ENCODE measurements around the gene KDM1A. TPM values are rescaled to one million over a fixed set of nuclear protein-coding genes. Genes with fewer than 3 reads are reported as not detected.
"Not testable (repeated sequence)": the region's sequence is repeated elsewhere in the genome, so short reads cannot be mapped to it uniquely, and the experiment has no call there.

KDM1A gene
- total and polyA plus RNA-seq, 2 donors (not counting 1 experiment from before 2014, with no cell fraction given) = 30.2 to 47.4 TPM

GRCh38 chr1:22995774-22996173 is 23.5 kb upstream of the KDM1A start:
- ChIA-PET CTCF (no interaction called here), POLR2A (no interaction called here)
- H3K9me3 Mint-ChIP-seq (ENCODE audit: insufficient read depth) = no peaks in the 10 kb centered on the region
- no peak overlapping the region for H3K4me2 ChIP-seq (replicated peaks; ENCODE audit: low read depth, low read length, poor library complexity, severe bottlenecking)
- no peak overlapping the region for H3K27ac Mint-ChIP-seq
- peaks cover 2 to 12% (median 6%) of the 10 kb centered on the region in 3 donors for H3K9me3 ChIP-seq (ENCODE audit: control extremely low read depth in 1 of 3, control insufficient read depth in 2 of 3, insufficient read depth in 1 of 3, low read length in 2 of 3)
- H3K36me3 ChIP-seq (replicated peaks in 1 of 2; ENCODE audit: control extremely low read depth in 1 of 2, control insufficient read depth in 1 of 2, extremely low read depth in 1 of 2, insufficient read depth in 2 of 2, low read length in 1 of 2) = no peaks in the 10 kb centered on the region
- ATAC-seq (ENCODE audit: low read depth) (no peak), DNase-seq (no peak)
- no peak overlapping the region for H3K4me3 ChIP-seq (ENCODE audit: control extremely low read depth in 1 of 5, extremely low read depth in 1 of 5, insufficient read depth in 1 of 5, low read depth in 2 of 5, low read length in 4 of 5)
- intact Hi-C loops (cut with micrococcal nuclease) = no loop called here
- no peaks in the 10 kb centered on the region for H3K4me1 ChIP-seq (ENCODE audit: control insufficient read depth in 2 of 2, insufficient read depth in 2 of 2, low read length in 2 of 2)
- no peaks in the 10 kb centered on the region for H3K4me1 Mint-ChIP-seq
- H3K27me3 Mint-ChIP-seq = peaks cover 7% of the 10 kb centered on the region
- H3K9ac ChIP-seq (ENCODE audit: low read length) = no peak overlapping the region
- H3K79me2 ChIP-seq (ENCODE audit: control insufficient read depth, insufficient read depth, low read length) = no peaks in the 10 kb centered on the region
- no peak overlapping the region for H3K27ac ChIP-seq (ENCODE audit: low read length in 2 of 2)
- H2AFZ ChIP-seq (ENCODE audit: insufficient read depth, low read depth, low read length, poor library complexity, severe bottlenecking) = no peak overlapping the region
- TF ChIP-seq CTCF (IDR thresholded peaks at IDR 0.05) (no peak), EZH2 (IDR thresholded peaks at IDR 0.05; ENCODE audit: borderline replicate concordance, insufficient read depth, low read depth, low read length, poor library complexity, severe bottlenecking) (no peak)
- H4K20me1 ChIP-seq (ENCODE audit: control insufficient read depth, insufficient read depth, low read length, poor library complexity, severe bottlenecking) = no peaks in the 10 kb centered on the region
- H3K4me3 Mint-ChIP-seq = no peak overlapping the region
- peaks cover 0 to 3% (median 1%) of the 10 kb centered on the region in 4 experiments for H3K27me3 ChIP-seq (replicated peaks in 1 of 4; ENCODE audit: control extremely low read depth in 1 of 4, control insufficient read depth in 3 of 4, insufficient read depth in 4 of 4, low read length in 3 of 4)

GRCh38 chr1:22997528-22997927 is 21.7 kb upstream of the KDM1A start:
- H3K27ac Mint-ChIP-seq; H3K4me3 ChIP-seq (ENCODE audit: control extremely low read depth in 1 of 5, extremely low read depth in 1 of 5, insufficient read depth in 1 of 5, low read depth in 2 of 5, low read length in 4 of 5); H3K27me3 Mint-ChIP-seq; H3K4me1 ChIP-seq (ENCODE audit: control insufficient read depth in 2 of 2, insufficient read depth in 2 of 2, low read length in 2 of 2); H3K4me3 Mint-ChIP-seq; H3K9ac ChIP-seq (ENCODE audit: low read length); CTCF ChIA-PET; POLR2A ChIA-PET; H3K27me3 ChIP-seq (replicated peaks in 1 of 4; ENCODE audit: control extremely low read depth in 1 of 4, control insufficient read depth in 3 of 4, insufficient read depth in 4 of 4, low read length in 3 of 4); H3K79me2 ChIP-seq (ENCODE audit: control insufficient read depth, insufficient read depth, low read length); DNase-seq; H3K36me3 ChIP-seq (replicated peaks in 1 of 2; ENCODE audit: control extremely low read depth in 1 of 2, control insufficient read depth in 1 of 2, extremely low read depth in 1 of 2, insufficient read depth in 2 of 2, low read length in 1 of 2); ATAC-seq (ENCODE audit: low read depth); H3K9me3 Mint-ChIP-seq (ENCODE audit: insufficient read depth); H3K4me2 ChIP-seq (replicated peaks; ENCODE audit: low read depth, low read length, poor library complexity, severe bottlenecking); H3K27ac ChIP-seq (ENCODE audit: low read length in 2 of 2); H2AFZ ChIP-seq (ENCODE audit: insufficient read depth, low read depth, low read length, poor library complexity, severe bottlenecking); H3K4me1 Mint-ChIP-seq; intact Hi-C loops (cut with micrococcal nuclease); H4K20me1 ChIP-seq (ENCODE audit: control insufficient read depth, insufficient read depth, low read length, poor library complexity, severe bottlenecking); H3K9me3 ChIP-seq (ENCODE audit: control extremely low read depth in 1 of 3, control insufficient read depth in 2 of 3, insufficient read depth in 1 of 3, low read length in 2 of 3): not testable (repeated sequence)
- WGBS (ENCODE audit: insufficient coverage) = 87% methylated on average over 3 of the region's 5 CpGs

GRCh38 chr1:23000133-23000532 is 19.1 kb upstream of the KDM1A start:
- H4K20me1 ChIP-seq (ENCODE audit: control insufficient read depth, insufficient read depth, low read length, poor library complexity, severe bottlenecking); H3K4me3 ChIP-seq (ENCODE audit: control extremely low read depth in 1 of 5, extremely low read depth in 1 of 5, insufficient read depth in 1 of 5, low read depth in 2 of 5, low read length in 4 of 5); H3K4me3 Mint-ChIP-seq; H3K27me3 ChIP-seq (replicated peaks in 1 of 4; ENCODE audit: control extremely low read depth in 1 of 4, control insufficient read depth in 3 of 4, insufficient read depth in 4 of 4, low read length in 3 of 4); H3K36me3 ChIP-seq (replicated peaks in 1 of 2; ENCODE audit: control extremely low read depth in 1 of 2, control insufficient read depth in 1 of 2, extremely low read depth in 1 of 2, insufficient read depth in 2 of 2, low read length in 1 of 2); H3K4me1 Mint-ChIP-seq; H3K9me3 Mint-ChIP-seq (ENCODE audit: insufficient read depth); intact Hi-C loops (cut with micrococcal nuclease); ATAC-seq (ENCODE audit: low read depth); H3K27ac Mint-ChIP-seq; H3K27ac ChIP-seq (ENCODE audit: low read length in 2 of 2); H2AFZ ChIP-seq (ENCODE audit: insufficient read depth, low read depth, low read length, poor library complexity, severe bottlenecking); H3K4me1 ChIP-seq (ENCODE audit: control insufficient read depth in 2 of 2, insufficient read depth in 2 of 2, low read length in 2 of 2); CTCF ChIA-PET; H3K79me2 ChIP-seq (ENCODE audit: control insufficient read depth, insufficient read depth, low read length); H3K9me3 ChIP-seq (ENCODE audit: control extremely low read depth in 1 of 3, control insufficient read depth in 2 of 3, insufficient read depth in 1 of 3, low read length in 2 of 3); DNase-seq; H3K4me2 ChIP-seq (replicated peaks; ENCODE audit: low read depth, low read length, poor library complexity, severe bottlenecking); POLR2A ChIA-PET; H3K9ac ChIP-seq (ENCODE audit: low read length); H3K27me3 Mint-ChIP-seq: not testable (repeated sequence)
- 93% methylated on average over 2 of the region's 3 CpGs for WGBS (ENCODE audit: insufficient coverage)
